HG02623 (cell line): ENCODE results near the gene BCDIN3D.
A peak's percentile ranks its signal among the peaks of the same experiment; 100 is the strongest.
"Not testable (repeated sequence)": the region's sequence is repeated elsewhere in the genome, so short reads cannot be mapped to it uniquely, and the experiment has no call there.

Source experiments
- ATAC-seq: cut with Tn5 transposase; IDR thresholded peaks from one replicate; pipeline ENCODE4 v1.9.1; 2021; ENCODE audit warnings: moderate library complexity; ENCODE audit not compliant: unreplicated experiment

Gene BCDIN3D, protein sequence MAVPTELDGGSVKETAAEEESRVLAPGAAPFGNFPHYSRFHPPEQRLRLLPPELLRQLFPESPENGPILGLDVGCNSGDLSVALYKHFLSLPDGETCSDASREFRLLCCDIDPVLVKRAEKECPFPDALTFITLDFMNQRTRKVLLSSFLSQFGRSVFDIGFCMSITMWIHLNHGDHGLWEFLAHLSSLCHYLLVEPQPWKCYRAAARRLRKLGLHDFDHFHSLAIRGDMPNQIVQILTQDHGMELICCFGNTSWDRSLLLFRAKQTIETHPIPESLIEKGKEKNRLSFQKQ

DNA sequence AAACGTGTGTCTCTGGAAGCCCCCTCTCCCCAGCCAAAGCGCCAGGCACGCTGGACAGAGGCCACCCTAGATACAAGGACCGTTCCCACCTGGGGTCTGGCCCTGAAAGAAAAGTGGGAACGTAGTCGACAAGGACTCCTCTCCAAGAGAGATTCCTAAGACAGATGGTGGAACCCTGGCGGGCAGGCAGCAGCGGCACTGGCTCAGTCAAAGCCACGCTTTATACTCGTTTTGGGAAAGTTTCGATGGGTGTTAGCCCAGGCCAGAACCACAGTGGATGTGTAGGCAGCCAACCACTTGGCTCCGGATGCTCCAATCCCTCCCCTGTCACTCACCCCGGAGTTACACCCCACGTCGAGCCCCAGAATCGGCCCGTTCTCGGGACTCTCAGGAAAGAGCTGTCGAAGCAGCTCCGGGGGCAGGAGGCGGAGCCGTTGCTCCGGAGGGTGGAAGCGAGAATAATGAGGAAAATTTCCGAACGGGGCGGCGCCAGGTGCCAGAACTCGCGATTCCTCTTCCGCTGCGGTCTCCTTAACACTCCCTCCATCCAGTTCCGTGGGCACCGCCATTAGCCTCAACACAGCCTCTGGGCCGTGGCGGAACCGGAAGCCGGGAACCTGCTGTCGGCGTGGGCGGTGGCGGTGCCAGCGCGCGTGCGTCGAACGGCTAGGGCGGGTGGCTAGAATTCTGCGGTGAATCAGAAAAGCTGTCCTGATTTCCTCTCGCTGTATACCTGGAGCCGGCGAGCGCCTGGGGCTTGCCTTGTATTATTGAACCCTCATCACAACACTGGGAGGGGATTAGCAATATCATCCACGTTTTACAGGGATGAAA is at the start of gene BCDIN3D:
TSS of gene BCDIN3D (minus strand) at position 588 of the 834 bp plus-strand sequence. CDS start at position 569, 19 bp downstream.
- peak; percentile 78 for ATAC-seq

DNA sequence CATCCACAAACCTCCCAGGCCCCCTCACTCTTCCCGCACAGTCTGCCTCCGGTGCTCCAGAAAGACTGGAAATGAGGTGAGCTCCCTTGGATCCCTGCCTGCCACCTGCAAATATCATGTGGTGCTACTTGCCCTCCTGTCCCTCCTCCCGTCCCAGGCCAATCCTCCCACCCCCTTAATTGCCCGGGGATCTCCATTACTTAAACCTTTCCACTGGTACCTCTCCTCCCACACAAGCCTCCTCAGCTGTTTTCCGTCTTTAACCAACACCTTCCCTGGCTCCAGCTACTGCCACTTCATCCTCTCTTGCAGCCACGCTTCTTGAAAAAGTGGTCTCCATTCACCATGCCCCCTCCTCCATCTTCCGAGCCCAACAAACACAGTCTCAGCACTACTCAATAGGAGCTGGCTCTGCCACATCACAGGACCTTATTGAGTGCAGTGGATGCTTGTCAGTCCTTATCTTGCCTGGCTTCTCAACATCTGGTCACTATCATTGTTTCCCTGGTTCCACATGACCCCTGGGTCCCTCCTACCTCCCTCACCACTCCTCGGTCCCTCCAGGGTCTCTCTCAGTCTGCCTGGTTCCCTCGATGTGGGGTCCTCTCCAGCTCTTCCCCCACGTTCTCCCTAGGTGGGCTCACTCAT is 49.3 kb upstream of the BCDIN3D start:
- no peak for ATAC-seq

DNA sequence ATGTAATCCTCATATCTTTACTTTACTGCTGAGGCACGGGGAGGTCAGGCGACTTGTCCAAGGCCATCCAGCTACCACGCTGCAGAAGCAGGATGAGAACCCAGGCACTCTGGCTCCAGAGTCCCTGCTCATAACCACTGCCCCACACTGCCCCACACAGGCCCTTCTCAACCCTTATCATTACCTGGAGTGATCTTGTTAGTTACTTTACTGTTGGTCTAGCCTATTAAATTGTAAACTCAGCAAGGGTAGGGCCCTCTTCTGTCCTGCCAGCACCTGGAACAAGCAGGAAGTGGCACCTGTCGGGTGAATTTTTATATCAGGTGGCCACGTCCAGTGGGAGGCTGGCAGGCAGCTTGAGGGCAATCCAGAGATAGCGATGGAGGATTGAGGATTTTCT is 48.6 kb upstream of the BCDIN3D start:
- ATAC-seq = no peak

DNA sequence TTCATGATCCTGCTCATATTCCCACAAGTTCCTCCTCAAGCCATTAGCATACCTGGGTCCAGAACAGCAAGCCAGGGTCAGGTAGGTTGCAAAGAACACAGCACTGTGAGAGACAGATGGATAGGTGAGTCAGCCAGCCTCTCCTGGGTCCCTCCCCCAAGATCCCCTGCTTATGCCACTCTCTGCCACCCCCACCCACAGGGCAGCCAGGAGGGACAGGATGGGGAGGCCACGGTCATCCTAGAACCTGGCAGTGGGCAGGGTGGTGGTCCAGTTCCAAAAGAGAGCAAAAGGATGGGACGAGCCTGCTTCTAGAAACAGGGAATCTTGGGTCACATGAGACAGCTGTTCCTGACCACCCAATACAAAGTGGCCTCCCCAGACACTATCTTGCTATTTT is 48.1 kb upstream of the BCDIN3D start:
- ATAC-seq = no peak

DNA sequence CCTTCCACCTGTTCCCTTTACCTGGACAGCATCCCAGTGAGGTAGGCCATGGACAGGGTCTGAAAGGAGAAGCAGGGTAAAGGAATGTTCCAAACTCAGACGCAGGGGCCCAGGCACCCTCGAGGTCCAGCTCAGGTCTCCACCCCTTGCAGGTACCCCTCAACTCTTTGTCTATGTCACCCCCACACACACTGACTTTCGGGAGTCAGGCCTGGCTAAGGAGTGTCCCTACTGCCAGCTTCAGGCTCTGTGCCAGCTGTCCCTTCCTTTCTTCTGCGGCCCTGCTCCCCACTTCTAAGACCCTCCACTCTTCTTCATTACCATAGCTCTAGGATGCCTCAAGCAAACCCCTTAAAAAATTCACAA is 47.2 kb upstream of the BCDIN3D start:
- no peak for ATAC-seq

DNA sequence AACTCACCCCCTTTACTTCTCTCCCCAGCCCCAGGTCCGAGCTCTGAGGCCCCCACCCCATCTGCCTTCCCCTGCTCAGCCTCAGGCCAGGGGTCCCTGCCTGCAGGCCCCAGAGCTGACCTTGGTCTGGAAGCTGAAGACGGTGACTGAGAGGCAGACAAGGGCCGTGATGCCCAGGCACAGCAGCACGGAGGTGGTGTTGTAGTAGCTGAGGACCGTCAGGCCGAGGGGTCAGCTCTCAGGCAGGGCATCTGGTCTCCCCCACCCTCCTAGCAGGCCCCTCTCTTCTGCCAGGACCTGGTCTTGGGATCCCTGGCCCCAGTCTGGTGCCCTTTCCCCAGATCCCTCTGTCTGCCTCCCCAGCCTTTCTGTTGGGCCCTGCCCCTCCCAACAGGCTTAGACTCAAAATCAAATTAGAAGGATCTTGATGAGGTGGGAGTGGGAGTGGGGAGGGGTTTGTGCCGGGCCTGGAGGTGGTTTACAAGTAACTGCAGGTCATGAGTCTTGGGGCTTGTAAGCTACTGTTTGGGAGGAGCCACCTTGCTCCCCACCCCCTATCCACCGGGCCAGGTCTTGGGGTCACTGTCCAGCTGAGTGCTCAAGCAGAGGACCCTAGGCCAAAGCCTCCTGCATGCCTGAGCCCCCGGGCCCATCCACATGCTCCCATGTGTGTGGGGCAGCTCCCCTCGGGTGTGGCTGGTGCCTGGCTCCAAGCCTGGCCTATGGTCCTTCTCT is 46.6 kb upstream of the BCDIN3D start:
- ATAC-seq = no peak

DNA sequence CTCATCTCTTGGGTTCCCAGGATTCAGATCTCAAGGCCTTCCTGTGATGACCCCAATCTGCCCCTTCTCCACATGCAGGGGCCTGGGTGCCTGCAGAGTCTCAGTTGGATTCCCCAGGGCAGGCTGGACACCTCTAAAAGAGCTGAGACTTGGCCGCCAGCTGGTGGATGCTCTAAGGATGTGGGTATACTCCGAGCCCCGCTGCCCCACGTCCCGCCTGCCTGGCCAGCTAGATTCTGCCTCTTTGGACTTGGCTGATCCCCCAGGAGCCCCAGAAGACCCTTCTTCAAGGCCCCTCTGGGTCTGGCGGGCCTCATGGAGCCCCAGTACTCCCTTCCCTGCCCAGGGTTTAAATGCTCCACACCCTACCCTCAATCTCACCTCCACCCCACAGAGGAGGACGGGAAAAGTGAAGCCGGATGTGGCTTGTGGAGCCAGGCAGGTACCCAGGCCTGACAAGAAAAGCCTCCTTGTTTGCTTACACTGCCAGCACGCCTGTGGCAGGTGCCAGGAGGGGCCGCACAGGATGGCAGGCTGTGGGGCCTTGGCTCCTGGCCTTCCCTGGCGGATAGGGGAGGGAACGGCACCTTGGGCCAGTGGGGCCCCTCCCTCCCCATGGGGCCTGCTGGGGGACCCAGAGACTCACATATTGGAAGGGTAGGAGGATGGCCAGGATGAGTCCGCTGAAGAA is 45.7 kb upstream of the BCDIN3D start:
- ATAC-seq = no peak

DNA sequence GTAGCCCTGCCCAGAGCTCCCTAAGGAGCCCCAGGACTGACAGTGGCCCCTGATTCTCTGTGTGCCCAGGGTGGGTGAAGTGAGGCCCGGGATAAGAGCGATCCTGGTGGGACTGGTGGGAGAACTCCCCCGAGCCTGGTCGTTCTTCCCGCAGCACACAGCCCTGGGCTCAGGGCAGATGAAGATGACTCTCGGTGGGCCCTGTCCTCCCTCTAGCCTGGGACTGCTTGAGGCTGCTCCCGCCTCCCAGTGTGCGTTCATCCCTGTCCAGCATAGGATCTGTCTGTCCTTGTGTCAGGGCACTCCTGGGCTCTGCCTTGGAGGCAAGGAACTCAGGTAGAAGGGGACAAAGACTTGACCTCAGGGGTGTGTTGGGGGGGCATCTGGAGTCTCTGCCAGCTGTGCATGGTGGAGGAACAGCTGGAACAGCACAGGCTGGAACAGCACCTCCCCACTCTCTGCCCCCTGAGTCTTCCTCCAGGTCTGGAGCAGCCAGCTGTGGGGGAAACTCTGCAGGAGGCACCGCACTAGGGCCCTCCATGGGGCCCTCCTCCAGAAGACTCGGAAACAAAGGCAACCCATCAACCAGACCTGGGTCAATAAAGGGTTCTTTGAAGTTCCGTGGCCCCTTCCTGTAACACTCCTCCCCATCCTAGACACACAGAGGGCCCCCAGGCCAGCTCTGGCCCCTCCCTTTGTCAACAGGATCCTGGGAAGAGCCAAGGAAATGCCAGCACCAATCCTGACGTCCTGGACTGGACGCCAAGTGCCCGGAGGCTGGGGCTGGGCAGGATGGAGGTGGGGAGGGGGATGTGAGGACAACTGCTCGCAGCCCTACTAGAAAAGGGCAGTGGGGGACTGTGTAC is 44.9 kb upstream of the BCDIN3D start:
- ATAC-seq = no peak

DNA sequence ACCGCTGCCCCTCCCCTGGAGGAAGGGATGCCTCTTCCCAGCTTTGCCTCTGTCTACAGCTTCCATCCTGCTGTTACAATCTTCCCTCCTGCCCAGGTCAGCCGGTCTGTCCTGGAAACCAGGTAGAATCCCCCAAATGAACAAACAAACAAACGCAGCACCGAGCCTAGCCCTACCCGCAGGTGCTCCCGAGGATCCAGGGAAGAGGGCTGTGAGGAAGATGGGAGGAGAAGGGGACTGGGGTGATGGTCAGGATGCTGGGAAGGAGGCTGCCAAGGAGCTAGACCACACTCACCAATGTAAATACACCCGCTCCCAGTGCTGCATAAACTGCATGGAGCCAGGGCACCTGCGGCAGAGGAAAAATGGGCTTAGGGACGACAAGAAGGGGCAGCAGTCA is 44.2 kb upstream of the BCDIN3D start:
- no peak for ATAC-seq

DNA sequence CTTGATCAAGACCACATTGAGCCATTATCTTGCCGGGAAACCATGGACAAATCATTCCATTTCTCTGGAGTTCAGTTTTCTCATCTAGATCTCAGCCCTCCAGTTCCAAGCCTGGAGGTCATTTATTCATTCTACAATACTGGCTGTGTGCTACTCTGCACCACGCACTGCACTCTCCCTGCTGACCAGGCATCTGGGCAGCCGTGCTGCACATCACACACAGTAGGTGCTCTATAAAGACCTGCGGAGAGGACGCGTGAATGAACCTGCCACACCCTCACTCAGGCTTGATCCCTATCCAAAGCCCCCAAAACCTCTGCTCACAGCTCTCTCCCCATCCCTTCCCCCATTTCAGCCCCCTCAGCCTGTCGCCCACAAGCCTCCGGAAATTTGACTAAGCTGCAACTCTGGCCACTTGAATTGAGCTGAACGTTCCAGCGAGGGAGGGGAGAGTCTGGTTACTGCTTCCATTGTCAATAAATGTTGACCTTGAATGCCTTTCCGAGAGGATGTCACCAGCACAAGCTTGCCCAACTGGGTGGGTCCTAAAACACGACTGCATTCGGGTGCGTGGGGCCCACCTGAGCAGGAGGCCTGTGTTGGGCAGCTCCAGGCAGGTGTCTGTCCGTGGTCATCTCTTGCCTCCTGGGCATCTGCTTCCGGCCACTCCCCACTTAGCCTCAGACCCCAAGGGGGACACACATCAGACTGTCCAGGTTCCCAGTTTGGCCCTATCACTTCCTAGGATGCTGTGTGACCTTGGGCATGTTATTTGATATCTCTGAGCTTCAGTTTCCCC is 43.0 kb upstream of the BCDIN3D start:
- no peak for ATAC-seq

DNA sequence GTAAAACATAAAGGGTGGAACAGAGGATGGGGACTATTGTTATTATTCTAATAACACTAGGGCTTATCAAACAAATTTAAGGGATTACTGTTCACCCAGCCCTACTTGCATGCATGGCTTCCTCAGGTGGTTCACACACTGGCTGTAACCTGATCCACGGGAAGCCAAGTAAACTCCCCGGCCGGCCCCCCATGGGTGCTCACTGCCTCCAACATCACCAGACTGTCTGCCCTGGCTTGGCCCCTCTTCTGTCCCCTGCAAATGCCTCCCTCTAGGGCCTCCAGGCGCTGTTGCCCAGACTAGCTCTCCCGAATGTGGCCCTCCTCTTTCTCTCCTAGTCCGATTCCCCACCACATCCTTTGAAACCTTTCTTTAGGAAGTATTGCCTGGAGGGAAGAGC is 42.2 kb upstream of the BCDIN3D start:
- no peak for ATAC-seq

DNA sequence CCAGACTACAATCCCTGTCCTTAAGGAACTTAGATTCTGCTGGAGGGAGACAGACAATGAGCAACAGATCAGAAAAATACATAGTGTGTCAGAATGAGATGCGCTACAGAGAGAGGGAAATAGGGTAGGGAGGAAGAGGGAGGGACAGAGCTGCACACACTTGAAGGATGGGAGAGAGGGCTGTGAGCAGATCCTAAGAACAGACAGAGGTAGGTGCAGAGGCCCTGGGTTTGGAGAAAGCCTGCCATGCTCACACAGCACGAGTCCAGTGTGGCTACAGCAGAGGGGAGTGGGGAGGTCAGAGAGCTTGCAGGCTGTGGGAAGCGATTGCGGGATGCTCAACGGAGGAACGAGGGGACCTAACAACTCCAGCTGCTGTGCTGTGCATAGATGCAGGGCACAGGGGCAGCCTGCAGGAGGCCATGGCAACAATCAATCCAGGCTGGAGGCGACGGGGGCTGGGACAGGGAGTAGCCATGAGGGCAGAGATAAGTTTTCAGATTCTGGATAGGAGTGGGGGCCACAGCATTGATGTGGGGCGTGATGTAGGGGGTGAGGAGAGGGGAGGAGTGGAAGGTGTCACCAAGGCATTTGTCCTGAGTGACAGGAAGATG is 40.1 kb upstream of the BCDIN3D start:
- no peak for ATAC-seq

DNA sequence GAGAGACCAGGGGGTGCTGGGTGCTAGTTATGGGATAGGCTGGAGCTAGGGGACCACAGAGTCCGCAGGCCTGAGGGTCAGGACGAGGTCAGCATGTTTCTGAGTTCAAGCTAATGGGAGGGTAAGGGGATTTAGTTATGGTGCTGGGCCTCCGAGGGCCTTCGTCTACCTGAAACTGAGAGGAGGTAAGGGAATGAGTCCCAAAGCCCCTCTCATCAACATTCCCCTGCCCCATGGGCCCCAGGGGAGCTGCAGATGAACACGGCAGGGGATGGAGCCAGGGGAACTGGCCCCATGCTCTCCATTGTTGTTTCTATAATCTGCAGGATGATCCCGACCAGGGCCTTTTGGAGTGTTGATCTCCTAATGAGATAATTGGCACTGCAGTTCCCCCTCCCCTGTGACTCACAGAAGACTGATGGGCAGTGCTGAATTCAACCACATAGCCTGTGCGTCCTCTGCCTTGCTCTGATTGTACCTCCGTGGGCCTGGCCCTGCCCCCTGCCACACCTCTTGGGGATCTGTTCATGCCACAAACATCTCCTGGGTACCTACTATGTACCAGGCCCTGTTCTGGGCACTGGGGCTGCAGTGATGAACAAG is 39.4 kb upstream of the BCDIN3D start:
- ATAC-seq = no peak

DNA sequence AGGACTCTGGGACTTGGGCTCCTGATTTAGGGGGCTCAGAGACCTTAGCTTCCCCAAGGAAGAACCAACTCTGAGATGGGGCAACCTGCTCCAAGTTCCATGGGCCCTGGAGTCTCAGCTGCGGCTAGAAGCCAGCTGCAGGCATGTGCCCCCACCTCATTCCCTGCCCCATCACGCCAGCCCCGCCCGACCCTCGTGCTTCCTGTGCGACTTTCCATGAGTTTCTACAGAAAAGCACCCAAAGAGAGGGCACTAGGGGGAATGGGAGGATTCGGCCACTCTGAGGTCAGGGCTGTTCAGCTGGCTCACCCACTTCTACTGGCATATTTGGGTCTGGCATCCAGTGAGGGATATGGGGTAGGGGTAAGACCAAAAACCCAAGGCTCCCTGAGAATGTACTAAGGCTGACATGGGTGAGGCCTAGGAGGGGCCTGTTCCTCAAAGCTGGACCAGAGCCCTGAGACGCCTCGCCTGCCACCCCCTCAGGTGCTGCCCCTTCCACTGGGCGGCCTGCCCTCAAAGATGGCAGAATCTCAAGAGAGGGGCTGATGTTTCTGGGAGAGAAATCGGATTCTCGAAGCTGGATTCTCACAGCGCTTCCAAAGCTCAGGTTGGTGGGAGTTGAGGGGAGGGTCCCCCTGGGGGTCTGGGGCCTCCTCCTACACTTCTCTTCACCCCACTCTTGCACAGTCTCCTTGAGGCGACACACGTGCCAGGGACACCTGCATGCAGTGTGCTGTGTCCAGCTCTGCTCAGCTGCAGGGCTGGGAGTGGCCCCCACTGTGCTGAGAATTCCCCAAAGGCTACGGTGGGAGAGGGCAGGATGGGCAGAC is 38.7 kb upstream of the BCDIN3D start:
- ATAC-seq = no peak

DNA sequence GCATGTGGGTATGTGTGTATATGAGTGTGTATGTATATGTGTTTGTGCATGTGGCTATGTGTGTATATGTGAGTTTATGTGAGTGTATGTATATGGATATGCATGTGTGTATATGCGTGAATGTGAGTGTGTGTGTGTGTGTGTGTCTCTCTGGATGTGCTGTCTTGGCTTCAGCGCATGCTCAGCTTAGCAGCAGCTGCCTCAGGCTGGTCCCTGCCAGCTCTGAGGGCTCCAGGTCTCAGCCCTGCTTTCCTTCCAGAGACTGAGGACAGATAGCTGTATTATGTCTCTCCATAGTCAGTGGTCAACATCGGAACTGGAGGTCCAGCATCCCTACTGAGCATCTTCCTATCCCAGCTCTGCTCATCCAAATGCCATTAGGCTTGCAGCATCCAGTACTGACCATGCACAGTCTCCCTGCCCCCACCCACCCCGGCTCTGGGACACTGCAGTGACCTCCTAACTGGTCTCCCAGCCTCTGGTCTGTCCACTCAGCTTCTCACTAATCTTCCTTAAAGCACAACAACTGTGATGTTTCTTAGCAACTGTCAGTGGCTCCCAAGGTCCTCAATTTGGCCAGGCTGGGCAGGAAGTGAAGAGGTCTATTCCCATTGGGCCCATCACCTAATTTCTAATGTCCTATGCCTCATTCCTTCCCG is 38.0 kb upstream of the BCDIN3D start:
- ATAC-seq = no peak

DNA sequence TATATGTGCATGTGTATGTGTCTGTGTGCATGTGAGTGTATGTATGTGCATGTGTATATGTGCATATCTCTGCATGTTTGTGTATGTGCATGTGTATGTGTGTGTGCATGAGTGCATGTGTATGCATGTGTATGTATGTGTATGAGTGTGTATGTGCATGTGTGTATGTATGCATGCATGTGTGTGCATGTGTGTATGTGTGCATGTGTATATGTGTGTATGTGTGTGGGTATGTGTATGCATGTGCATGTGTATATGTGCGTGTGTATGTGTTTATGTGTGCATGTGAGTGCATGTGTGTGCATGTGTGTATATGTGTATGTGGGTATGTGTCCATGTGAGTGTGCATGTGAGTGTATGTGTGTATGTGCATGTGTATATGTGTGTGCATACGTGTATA is 36.2 kb upstream of the BCDIN3D start:
- not testable (repeated sequence) for ATAC-seq

DNA sequence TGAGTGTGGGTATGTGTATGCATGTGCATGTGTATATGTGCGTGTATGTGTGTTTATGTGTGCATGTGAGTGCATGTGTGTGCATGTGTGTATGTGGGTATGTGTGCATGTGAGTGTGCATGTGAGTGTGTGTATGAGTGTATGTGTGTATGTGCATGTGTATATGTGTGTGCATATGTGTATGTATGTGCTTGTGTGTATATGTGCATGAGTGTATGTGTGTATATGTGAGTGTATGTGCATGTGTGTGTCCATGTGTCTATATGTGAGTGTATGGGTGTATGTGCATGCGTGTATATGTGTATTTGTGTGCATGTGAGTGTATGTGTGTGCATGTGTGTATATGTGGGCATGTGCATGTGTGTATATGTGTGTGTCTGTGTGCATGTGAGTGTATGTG is 35.1 kb upstream of the BCDIN3D start:
- no peak for ATAC-seq
